SK-N-SH (cell line): Measurements from ENCODE around the gene CCSER1.

Experiments used
- RFX5 ChIP-seq: IDR thresholded peaks from 2 replicates; pipeline ENCODE4 v1.6.1; 2012; ENCODE audit warnings: mild to moderate bottlenecking, improper control_type of control experiment, low read length
- SMC3 ChIP-seq: IDR thresholded peaks from 2 replicates; pipeline ENCODE4 v1.6.1; 2012; ENCODE audit warnings: low read depth, low read length, improper control_type of control experiment

DNA sequence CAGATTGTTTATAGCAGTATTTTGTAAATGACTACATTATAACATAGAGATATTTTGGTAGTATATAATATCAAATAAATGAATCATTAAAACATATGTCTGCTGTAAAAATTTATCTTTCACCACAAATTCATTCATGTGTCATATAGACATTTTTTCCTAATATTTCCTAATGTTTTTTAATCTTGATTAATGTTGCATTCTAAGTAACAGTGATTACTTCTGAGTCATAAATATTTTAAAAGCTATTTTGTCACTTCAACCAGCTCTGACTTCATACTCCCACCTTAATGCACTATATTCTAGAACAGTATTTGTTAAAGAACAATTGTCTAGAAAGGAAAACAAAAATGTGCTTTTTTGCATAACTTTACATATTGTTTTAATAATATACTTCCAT lies 904.6 kb downstream of the CCSER1 start:
- no peak for TF ChIP-seq RFX5
- TF ChIP-seq SMC3 = no peak
